ENCODE measurements around the gene WDR59.
"Not testable (repeated sequence)": the region's sequence is repeated elsewhere in the genome, so short reads cannot be mapped to it uniquely, and the experiment has no call there.

The WDR59 gene

DNA sequence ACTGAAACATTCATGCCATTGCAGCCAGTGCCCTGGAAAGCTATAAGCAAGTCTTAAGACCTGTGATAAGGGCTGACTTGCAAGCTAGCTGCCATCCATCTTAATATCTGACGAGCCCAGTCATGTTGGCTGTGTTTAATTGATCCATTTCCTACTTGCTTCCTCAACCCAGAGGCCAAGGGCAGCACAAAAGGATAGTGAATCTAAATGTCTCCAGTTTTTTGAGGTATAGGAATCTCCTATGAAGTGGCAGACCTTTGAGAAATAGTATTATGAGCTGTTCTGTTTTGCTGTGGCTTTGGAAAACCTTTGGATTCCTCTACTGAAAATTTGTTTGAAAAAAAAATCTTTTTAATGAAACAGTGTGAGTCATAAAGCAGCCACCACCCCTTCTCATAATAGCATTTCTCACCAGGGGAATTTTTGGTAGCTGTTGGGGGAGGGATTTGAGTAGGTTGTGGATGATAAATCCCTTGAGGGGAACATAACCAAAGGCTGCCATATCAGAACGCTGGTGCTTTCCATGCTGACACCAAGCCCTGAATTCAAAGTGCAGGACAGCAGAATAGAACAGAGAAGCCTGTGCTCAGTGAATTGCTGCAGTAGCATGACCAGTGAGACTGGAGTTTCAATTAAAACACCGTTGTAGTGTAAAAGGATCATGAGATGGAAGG, 26.8 kb upstream of the WDR59 start:
- no peak for DNase-seq (ENCODE audit: low read depth)

DNA sequence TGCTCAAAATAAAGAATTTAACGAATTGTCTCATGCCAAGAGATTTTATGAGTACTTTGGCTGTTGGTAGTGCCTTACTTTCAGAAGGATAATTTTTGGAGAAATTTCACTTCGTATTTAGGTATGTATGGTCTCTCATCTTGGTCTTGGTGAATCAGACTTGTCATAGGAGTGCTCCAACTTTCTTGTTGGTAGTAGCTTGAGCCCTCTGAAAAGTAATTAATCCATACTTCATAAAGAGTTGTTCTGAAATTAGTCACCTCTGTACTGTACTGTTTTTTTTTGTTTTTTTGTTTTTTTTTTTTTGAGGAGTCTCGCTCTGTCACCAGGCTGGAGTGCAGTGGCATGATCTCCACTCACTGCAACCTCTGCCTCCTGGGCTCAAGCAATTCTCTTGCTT, 25.5 kb upstream of the WDR59 start:
- DNase-seq (ENCODE audit: low read depth) = no peak

DNA sequence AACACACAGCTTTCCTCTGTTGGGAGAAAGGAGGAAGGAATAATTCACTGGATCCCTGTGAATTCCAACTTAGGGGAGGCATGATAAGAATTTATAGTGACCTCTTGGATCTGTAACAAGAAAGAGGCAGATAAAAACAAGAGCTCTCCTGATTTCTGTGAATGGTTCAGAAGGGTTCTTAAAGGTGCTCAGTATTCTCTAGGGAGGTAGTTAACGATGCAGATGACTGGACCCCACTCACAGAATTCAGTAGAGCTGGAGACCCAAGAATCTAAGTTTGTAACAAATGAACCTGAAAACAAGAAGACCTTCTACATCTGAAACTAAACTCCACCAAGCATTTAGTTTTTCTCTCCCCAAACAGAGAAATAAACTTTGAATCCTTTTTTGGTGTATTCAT, 22.5 kb upstream of the WDR59 start:
- DNase-seq (ENCODE audit: low read depth) = no peak

DNA sequence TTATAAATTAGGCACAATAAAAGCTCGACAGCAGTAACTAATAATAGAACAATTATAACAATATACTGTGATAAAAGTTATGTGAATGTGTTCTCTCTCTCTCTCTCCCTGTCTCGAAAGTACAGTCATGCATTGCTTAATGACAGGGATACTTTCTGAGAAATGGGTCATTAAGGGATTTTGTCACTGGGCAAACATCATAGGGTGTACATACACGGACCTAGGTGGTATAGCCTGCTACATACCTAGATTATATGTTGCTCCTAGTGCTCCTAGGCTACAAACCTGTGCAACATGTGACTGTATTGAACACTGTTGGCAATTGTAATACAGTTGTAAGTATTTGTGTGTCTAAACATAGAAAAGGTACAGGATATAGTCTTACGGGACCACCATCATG, 20.8 kb upstream of the WDR59 start:
- no peak for DNase-seq (ENCODE audit: low read depth)

GRCh38 chr16:75004460-75004859, 19.5 kb upstream of the WDR59 start:
- DNase-seq (ENCODE audit: low read depth) = no peak

DNA sequence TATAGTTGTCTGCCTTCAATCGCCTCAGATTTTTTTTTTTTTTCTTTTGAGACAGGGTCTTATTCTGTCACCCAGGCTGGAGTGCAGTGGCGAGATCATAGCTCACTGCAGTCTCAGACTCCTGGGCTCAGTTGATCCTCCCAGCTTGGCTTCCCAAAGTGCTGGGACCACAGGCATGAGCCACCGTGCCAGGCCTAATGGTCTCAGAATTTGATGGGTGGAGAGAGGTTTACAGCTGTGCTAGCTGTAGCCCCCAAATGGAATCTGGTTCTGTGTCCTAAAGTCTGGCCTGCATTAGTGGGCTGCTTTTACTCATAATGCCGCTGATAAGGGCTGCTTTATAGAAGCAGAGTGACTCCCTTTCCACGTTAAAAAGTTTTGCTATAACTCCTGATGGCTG, 19.0 kb upstream of the WDR59 start:
- no peak for DNase-seq (ENCODE audit: low read depth)

DNA sequence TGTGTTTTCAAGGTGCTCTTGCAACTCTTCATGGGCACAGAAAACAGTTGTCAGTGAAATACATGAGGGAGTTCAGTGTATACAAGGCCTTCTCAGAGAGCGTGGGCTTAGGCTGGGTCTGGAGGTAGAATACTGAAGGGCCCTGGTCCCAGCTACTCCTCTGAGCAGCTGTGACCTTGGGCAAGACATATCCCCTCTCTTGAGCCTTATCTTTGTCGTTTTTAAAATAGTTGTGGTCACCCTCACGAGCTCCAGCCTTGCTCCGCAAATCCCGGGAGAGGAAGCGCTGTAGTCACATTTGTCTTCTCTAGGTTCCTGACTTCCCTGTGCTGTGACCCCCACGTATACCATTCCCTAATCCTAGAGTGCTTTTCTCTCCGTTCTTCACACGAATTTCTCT, 17.6 kb upstream of the WDR59 start:
- peak; percentile 47 for DNase-seq (ENCODE audit: low read depth)

- DNase-seq (ENCODE audit: low read depth) = no peak
These were observed 15.7 kb upstream of the WDR59 start for GRCh38 chr16:75000481-75001081.

DNA sequence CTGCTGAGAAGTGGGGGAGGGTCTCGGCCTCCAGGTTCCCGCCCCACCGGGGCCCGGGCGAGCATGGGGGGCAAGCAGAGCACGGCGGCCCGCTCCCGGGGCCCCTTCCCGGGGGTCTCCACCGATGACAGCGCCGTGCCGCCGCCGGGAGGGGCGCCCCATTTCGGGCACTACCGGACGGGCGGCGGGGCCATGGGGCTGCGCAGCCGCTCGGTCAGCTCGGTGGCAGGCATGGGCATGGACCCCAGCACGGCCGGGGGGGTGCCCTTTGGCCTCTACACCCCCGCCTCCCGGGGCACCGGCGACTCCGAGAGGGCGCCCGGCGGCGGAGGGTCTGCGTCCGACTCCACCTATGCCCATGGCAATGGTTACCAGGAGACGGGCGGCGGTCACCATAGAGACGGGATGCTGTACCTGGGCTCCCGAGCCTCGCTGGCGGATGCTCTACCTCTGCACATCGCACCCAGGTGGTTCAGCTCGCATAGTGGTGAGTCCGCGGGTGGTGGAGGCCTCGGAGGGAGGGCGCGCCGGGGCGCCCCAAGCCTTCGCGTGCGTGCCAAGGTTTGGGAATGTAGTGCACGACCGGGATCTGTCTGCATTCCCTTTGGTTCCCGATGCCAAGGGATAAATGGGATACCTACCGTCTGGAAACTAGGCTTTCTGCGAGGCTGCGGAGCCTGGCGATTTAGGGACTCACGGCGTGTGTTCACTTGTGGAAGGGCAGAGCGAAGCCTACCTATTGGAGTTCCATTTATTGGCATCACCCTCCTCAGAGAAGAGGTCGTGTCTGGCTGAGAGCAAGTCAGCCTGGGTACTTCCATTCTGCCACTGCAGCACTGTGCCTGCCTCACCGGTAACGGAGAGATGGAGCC, 14.9 kb upstream of the WDR59 start:
- DNase-seq (ENCODE audit: low read depth) = no peak

GRCh38 chr16:74999219-74999608, 14.3 kb upstream of the WDR59 start:
- DNase-seq (ENCODE audit: low read depth) = no peak

DNA sequence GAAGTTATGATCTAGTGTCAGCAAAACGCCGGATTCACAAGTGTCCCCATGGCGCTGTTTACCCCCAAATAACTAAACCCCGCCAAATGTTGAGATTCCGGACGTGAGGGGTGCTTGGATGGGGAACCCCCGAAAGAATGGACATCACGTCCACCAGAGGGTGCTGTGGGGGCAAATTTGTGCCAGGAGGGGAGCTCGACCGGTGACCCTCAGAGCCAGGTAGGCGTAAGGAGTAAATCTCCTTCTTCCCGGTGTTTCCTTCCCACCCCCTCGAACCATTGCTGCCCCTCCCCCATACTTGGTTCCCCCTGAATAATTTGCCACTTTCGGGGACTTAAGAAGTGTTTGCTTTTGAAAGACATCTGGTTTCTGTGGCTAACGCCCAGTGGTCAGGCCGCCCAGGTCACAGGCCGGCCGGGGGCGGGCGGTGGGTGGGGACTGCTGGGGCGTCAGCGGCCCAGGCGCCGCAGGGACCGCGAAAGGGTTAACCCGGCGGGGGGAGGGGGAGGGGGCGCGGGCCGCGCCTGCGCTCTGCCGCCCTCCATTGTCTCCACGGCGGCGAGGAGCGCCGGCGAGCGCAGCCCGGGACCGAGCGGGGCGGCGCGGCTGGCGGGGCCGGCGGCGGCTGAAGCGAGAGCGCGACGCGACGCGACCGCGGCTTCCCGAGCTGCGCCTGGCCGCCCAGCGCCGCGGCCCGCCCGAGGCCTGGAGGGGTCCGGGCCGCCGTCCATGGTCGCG, 13.7 kb upstream of the WDR59 start, which contains the start of gene ZNRF1:
TSS of gene ZNRF1 (plus strand) at position 544 of the 738 bp plus-strand sequence. CDS start 648 bp downstream, outside the sequence.
- DNase-seq (ENCODE audit: low read depth) = peak; percentile 79

DNA sequence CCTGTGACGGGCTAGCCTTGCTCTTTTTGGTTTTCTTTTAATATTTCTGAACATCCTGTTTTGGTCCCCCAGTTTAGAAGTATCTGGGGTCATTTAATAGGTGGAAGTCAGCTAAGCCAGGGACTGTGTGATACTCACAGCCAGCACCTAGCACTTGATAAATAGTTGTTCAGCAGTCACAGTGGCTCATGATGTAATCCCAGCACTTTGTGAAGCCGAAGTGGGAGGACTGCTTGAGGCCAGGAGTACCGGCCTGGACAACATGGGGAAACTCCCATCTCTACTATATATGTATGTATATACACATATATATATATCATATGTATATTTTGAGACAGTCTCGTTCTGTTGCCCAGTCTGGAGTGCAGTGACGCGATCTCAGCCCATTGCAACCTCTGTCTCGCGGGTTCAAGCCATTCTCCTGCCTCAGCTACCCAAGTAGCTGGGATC, 12.1 kb upstream of the WDR59 start:
- no peak for DNase-seq (ENCODE audit: low read depth)

GRCh38 chr16:74995986-74996385, 11.1 kb upstream of the WDR59 start:
- no peak for DNase-seq (ENCODE audit: low read depth)

- peak; percentile 42 for DNase-seq (ENCODE audit: low read depth)
These were observed 6.9 kb upstream of the WDR59 start for GRCh38 chr16:74991593-74992403.

DNA sequence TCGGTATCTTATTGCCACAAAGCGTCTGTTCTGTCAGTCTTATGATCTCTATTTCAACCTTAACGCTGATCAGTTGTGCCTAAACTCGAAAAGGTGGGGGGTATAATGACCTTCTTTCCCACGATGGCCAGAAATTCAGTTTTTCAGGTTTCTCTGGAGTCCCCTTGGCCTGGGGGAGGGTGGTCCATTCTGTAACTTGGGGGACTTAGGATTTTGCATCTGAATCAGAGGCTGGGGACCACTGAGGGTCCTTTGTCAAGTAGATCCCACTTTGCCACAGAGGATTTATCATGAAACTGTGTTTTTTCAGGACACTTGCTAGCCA, 6.3 kb upstream of the WDR59 start:
- DNase-seq (ENCODE audit: low read depth) = no peak

- DNase-seq (ENCODE audit: low read depth) = no peak
These were observed 5.9 kb upstream of the WDR59 start for GRCh38 chr16:74990832-74991231.

GRCh38 chr16:74989864-74990263, 4.9 kb upstream of the WDR59 start:
- not testable (repeated sequence) for DNase-seq (ENCODE audit: low read depth)

DNA sequence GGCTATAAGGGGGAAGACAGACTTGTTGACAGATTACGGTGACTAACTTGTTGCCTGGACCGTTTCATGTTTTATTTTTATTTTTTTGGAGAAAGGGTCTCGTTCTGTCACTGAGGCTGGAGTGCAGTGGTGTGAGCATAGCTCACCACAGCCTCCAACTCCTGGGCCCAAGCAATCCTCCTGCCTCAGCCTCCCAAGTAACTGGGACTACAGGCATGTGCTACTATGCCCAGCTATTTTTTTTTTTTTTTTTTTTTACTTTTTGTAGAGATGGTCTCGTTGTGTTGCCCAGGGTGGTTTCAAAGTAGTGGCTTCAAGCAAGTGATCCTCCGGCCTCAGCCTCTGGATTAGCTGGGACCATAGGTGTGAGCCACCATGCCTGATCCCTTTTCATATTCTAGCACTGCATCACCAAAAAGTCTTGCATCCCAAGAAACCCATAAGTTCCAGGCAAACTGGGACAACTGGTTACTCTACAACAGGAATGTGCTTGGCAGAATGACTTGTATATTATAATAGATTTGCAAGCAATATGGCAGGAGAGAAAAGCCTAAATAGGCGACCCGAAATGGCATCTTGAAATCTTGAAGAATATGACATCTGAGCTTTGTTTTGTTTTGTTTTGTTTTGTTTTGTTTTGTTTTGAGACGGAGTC, 2.2 kb upstream of the WDR59 start:
- no peak for DNase-seq (ENCODE audit: low read depth)

GRCh38 chr16:74984194-74984528, 762 bp downstream of the WDR59 start:
- DNase-seq (ENCODE audit: low read depth) = no peak

DNA sequence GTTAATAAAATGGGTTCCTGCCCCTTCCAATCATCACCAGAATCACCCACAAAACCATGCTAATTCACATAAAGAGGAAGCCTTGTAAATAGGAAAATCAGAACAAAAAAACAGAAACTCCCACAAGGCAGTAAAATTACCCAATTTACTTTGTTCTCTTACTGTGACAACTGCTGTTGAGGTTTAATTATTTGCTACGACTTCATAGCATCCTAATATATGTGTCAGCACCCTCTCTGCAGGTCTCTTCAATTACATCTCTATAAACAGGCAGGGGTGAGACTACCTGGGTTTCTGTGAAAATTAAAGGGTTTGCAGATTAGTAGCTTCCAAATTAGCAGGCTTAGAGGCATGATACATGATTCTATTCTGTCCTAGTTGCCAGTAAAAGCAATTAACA, 2.7 kb downstream of the WDR59 start:
- DNase-seq (ENCODE audit: low read depth) = no peak

- no peak for DNase-seq (ENCODE audit: low read depth)
These were observed 9.3 kb downstream of the WDR59 start for GRCh38 chr16:74975591-74975990.

All from CMK (cell line).